Psoas muscle (tissue), 8 donors: ENCODE data around the gene TXNRD1. TPM values are rescaled to one million over a fixed set of nuclear protein-coding genes. Genes with fewer than 3 reads are reported as not detected.

ENCODE experiments used
- ATAC-seq, 4 donors: fragments of 200-7000 bp; cut with Tn5 transposase; one replicate each; pipeline ENCODE4 v1.9.1; 2020; ENCODE audit warnings: moderate library complexity in 3 of 4, mild to moderate bottlenecking in 2 of 4
- DNase-seq, 2 donors: peaks; one replicate each; pipeline ENCODE4 v3.0.0-alpha.2; 2020
- H3K27ac ChIP-seq: fragments of 200-600 bp; one replicate; pipeline ENCODE4 v1.8.0; 2022
- H3K27me3 ChIP-seq, 3 donors: fragments of 200-600 bp in 1 of 3; one replicate each; pipeline versions ENCODE4 v1.6.1 to v1.8.0; 2013 to 2022; ENCODE audit warnings: low read length in 2 of 3, mild to moderate bottlenecking in 2 of 3, moderate library complexity in 1 of 3; ENCODE audit not compliant: insufficient read depth in 3 of 3
- H3K36me3 ChIP-seq, 2 donors: fragments of 200-600 bp in 1 of 2; one replicate each; pipeline versions ENCODE4 v1.6.1 to v1.8.0; 2013 to 2022; ENCODE audit warnings: low read depth in 1 of 2, mild to moderate bottlenecking in 1 of 2, moderate library complexity in 1 of 2; ENCODE audit not compliant: insufficient read depth in 1 of 2
- H3K4me1 ChIP-seq: fragments of 200-600 bp; one replicate; pipeline ENCODE4 v1.8.0; 2022
- H3K4me3 ChIP-seq: fragments of 200-600 bp; one replicate; pipeline ENCODE4 v1.8.0; 2022; ENCODE audit warnings: mild to moderate bottlenecking
- H3K9me3 ChIP-seq: fragments of 200-600 bp; one replicate; pipeline ENCODE4 v1.8.0; 2022
- CTCF ChIP-seq: fragments of 200-600 bp; IDR thresholded peaks from one replicate; pipeline ENCODE4 v1.8.0; 2022; ENCODE audit warnings: antibody characterized with exemption
- WGBS, 3 donors: extraction: QIAGEN DNeasy Blood & Tissue Kit; methylation state at CpG; one replicate each; pipeline versions ENCODE4 v1.1.6 to v1.1.7; 2013; 5-methylcytosine and 5-hydroxymethylcytosine counted together
- intact Hi-C, 2 donors: fragments of 100-400 bp; cut with DNase I; formaldehyde crosslinking; loops; one replicate each; pipeline versions ENCODE4 v1.11.0 to v1.14.2; 2022
- polyA plus RNA-seq, 3 donors: library from polyadenylated mRNA; stranded (reverse); fragments of 200-250 nt; gene quantifications; one replicate each; pipeline ENCODE4 v1.2.3, GENCODE V29; 2013
- total RNA-seq, 4 donors: library from RNA; stranded (reverse); fragmentation: NEBNext Ultra II Directional in 2 of 4; extraction: Animal tissue kit (Norgen Biotek cat#: 25700) in 2 of 4; gene quantifications; one replicate each; pipeline versions ENCODE4 v1.2.1 to v1.2.4, GENCODE V29; 2021 to 2023
- donor health status: healthy with polysubstance abuse.
- donor health status: DM: no; HTN: no; CAD: no; lungs with moderate emphysema.
- donor health status: Bipolar disorder and iron deficiency.
- donor health status: healthy.
- donor health status: DM: yes; HTN: yes; CAD: no.
- donor health status: DM: no; HTN: no; CAD: no.
- donor health status: DM: no; HTN: no; CAD: no.
- donor health status: DM: yes; HTN: yes; CAD: no.

The TXNRD1 gene
- total and polyA plus RNA-seq, 7 donors = 46.0 to 249 (median 110) TPM

GRCh38 chr12:104306376-104306775, 90.8 kb downstream of the TXNRD1 start:
- no peak for TF ChIP-seq CTCF
- Histone ChIP-seq H3K27ac (no peak overlapping the region), H3K27me3 (no peaks in the 10 kb centered on the region), H3K4me1 (peaks cover 58% of the 10 kb centered on the region), H3K9me3 (no peaks in the 10 kb centered on the region), H3K36me3 (peaks cover 2 to 20% of the 10 kb centered on the region in 2 donors), H3K4me3 (no peak overlapping the region)
- DNase-seq (no peak), ATAC-seq (no peak)
- 60 to 91% (median 81%) methylated on average over 2 of the region's 2 CpGs for WGBS, 3 donors
- intact Hi-C loops = loop anchor here (5.0 to 10.0 kb wide), 2 partner anchors 36 to 352 kb away; a partner anchor contains a TSS

DNA sequence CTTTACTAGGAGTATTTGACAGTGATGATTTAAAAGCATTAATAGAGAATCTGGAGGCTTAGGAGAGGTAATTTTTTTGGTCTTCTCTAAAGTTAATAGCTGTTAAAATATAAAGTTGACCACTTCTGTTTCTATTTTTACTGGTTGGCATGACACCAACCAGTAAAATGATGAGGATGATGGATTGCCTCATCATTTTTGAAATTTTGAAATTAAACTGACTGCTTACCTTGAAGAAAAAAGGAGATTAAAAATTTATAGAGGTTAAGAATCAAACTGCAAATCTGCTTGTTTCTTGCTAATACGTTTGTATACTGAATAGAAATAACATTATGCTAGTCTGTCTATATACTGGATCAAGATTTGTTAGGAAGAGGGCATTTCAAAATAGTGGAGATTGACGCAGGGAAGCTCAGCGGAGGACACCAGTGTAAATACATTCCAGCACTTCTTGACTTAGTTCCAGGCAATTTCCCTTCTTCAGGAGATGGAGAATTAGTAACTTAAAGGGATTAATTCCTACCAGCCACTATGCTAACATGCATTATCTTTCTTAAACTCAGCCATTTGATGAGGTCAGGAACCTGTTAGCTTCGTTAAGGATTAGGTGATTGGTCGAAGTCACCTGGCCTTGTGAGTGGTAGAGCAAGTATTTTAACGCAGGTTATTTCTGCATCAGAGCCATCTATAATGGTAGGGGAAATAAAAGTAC, 91.5 kb downstream of the TXNRD1 start:
- H3K36me3 ChIP-seq = peaks cover 3 to 27% of the 10 kb centered on the region in 2 donors

GRCh38 chr12:104307655-104308000, 92.0 kb downstream of the TXNRD1 start:
- TF ChIP-seq CTCF = no peak
- Histone ChIP-seq H3K27ac (no peak overlapping the region), H3K4me3 (no peak overlapping the region), H3K36me3 (peaks cover 6 to 33% of the 10 kb centered on the region in 2 donors), H3K27me3 (no peaks in the 10 kb centered on the region), H3K4me1 (peaks cover 45% of the 10 kb centered on the region), H3K9me3 (no peaks in the 10 kb centered on the region)
- intact Hi-C loops = loop anchor here (5.0 to 10.0 kb wide), 2 partner anchors 35 to 353 kb away; a partner anchor contains a TSS
- no peak for DNase-seq
- no peak for ATAC-seq

More for the DNA sequence above, 91.5 kb downstream of the TXNRD1 start:
- Histone ChIP-seq H3K27ac (no peak overlapping the region), H3K27me3 (no peaks in the 10 kb centered on the region), H3K4me3 (no peak overlapping the region), H3K4me1 (peaks cover 50% of the 10 kb centered on the region), H3K9me3 (no peaks in the 10 kb centered on the region)
- DNase-seq (no peak), ATAC-seq (no peak)
- WGBS, 3 donors = 73 to 87% (median 80%) methylated on average over 6 of the region's 6 CpGs
- TF ChIP-seq CTCF = no peak
- intact Hi-C loops = loop anchor here (5.0 to 10.0 kb wide), 2 partner anchors 35 to 352 kb away; a partner anchor contains a TSS

DNA sequence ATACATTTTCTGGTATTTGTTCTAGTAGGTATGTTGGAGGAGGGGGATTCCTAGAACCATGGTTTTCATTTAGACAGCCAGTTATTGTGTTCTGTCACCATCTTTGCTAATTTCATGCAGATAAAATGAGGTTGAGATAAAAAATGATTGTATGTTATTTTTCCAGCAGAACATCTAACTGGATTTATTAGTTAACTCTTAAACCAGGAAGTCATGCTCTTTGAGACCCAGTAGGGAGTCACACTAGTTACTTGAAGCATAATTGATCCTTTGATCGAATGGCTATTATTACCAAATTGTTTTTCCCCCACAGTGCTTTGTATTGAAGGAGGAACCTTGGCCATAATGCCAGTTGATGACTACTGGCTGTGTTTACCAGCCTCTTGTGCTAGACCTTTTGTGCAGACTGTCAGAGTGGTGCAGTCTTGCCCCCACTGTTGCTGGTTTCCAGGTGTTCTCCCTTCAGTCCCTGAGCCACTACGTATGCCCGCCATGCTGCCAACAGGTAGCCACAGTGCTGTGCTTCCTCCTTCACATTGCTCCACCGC, 93.9 kb downstream of the TXNRD1 start:
- ATAC-seq (no peak), DNase-seq (no peak)
- H3K27me3 ChIP-seq = no peaks in the 10 kb centered on the region
- H3K36me3 ChIP-seq = peaks cover 9 to 52% of the 10 kb centered on the region in 2 donors
- peaks cover 32% of the 10 kb centered on the region for H3K4me1 ChIP-seq
- 96 to 100% (median 99%) methylated on average over 4 of the region's 4 CpGs for whole genome bisulfite sequencing, 3 donors
- H3K4me3 ChIP-seq = no peak overlapping the region
- intact Hi-C loops = loop anchor here (5.0 to 10.0 kb wide), 2 partner anchors 33 to 355 kb away; a partner anchor contains a TSS
- H3K9me3 ChIP-seq = no peaks in the 10 kb centered on the region
- TF ChIP-seq CTCF = no peak
- H3K27ac ChIP-seq = no peak overlapping the region
